Left colon (tissue), 2 donors: Measurements from ENCODE around the gene UBA3. TPM values are rescaled to one million over a fixed set of nuclear protein-coding genes. Genes with fewer than 3 reads are reported as not detected.
A peak's percentile ranks its signal among the peaks of the same experiment; 100 is the strongest.

Experiments used
- ATAC-seq: fragments of 200-7000 bp; cut with Tn5 transposase; one replicate; pipeline ENCODE4 v1.9.1; 2020; ENCODE audit warnings: mild to moderate bottlenecking, moderate library complexity
- DNase-seq, 2 donors: peaks; one replicate each; pipeline ENCODE4 v3.0.0-alpha.2; 2020
- intact Hi-C, 2 donors: fragments of 100-400 bp; cut with DNase I in 1 of 2; cut with micrococcal nuclease in 1 of 2; formaldehyde crosslinking; loops; one replicate each; pipeline versions ENCODE4 v1.11.2 to v1.14.0; 2022; cut with DNase I, micrococcal nuclease
- total RNA-seq, 2 donors: library from RNA; stranded (reverse); fragmentation: NEBNext Ultra II Directional; extraction: Animal tissue kit (Norgen Biotek cat#: 25700); gene quantifications; one replicate each; pipeline ENCODE4 v1.2.1, GENCODE V29; 2021
- donor health status: DM: no; HTN: no; CAD: no.
- donor health status: DM: yes; HTN: yes; CAD: no.

Gene UBA3
- total RNA-seq, 2 donors from 2014 or later = 46.7 to 47.6 TPM

- DNase-seq (no peak), ATAC-seq (no peak)
- intact Hi-C loops = no loop called here
These were observed 2.2 kb upstream of the UBA3 start for GRCh38 chr3:69082361-69082760.

DNA sequence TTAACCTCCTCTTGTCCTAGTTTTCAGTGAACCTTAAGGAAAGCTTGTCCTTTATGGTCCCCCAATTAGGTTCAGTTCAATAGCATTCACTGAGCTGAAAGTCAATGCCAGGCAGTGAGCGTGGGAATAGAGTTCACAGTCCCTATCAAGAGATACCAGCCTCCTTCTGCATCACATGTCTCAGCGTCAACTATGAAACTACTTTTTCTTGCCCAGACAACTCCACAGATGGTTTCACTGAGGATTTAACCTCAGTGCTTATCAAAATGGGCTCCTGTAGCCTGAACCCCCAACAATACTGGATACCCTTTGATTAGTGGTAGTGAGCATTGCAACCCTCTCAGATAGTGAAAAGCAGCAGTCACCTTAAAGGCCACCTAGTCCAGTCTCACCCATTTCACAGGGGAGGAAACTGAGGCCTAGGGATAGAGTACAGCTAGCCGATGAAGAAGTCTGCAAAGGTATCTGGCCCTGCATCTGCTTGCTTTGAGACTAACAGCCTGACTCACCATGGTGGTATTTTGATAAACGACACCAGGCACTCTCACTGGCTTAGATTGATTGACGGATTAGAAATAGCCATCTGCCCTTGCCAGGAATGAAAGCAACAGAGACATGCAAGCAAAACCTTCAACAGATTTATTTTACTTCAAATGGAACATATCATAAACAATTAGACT is 1.6 kb upstream of the UBA3 start:
- DNase-seq = no peak
- intact Hi-C loops = no loop called here
- ATAC-seq = no peak

- intact Hi-C loops = no loop called here
- peak in 1 of 2 donors; percentile 45 for DNase-seq
- peak; percentile 60 for ATAC-seq
These were observed 651 bp downstream of the UBA3 start for GRCh38 chr3:69079269-69080159.

DNA sequence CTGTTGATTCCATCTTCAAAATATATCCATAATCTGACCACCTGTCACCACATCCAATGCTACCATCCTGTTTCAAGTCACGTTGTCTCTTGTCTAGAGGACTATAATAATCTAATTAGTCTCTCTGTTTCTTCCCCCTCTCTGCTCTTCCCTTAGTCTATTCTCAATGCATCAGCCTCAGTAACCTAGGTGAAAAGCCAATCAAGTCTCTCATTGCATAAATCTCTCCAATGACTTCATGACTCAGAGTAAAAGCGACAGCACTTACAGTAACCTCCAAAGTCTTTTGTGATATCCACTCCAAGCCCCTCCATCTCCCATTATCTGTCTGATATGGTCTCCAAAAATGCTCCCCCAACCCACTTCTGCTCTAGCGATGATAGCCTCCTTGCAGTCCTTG is 7.2 kb downstream of the UBA3 start:
- ATAC-seq (no peak), DNase-seq (no peak)
- intact Hi-C loops = no loop called here

DNA sequence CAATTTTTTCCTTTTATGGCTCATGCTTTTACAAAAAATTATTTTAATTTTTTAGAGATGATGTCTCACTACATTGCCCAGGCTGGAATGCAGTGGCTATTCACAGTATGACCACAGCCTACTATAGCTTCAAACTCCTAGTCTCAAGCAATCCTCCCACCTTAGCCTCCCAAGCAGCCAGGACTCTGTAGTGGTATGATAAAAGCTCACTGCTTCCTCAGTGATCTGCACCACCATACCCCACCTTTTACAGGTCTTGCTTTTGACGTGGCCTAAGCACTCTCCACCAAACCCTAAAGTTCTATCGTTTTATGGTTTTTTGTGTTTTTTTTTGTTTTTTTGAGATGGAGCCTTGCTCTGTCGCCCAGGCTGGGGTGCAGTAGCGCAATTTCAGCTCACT is 14.0 kb downstream of the UBA3 start:
- ATAC-seq = no peak
- no peak for DNase-seq
- intact Hi-C loops = no loop called here

DNA sequence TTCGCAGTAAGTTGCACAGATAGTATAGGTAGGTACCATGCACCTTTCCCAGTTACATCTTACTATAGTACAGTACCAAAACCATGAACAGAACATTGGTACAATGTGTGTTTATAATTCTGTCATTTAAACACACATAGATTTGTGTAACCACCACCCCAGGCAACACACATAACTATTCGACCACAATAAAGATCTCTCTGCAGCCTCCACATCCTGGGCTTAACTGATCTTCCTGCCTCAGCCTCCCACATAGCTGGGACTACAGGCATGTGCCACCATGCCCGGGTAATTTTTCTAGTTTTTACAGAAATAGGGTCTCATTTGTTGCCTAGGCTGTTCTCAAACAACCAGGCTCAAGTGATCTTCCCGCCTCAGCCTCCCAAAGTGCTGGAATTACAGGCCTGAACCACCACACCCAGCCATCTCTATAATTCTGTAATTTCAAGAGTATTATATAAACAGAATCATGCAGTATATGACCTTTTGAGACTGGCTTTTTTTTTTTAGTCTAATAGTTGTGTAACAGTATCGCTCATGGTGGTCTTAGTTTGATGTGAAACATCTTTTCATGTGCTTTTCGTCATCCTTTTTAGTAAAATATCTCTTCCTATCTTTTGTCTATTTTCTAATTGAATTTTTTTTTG is 14.7 kb downstream of the UBA3 start:
- DNase-seq (no peak), ATAC-seq (no peak)
- intact Hi-C loops = no loop called here

DNA sequence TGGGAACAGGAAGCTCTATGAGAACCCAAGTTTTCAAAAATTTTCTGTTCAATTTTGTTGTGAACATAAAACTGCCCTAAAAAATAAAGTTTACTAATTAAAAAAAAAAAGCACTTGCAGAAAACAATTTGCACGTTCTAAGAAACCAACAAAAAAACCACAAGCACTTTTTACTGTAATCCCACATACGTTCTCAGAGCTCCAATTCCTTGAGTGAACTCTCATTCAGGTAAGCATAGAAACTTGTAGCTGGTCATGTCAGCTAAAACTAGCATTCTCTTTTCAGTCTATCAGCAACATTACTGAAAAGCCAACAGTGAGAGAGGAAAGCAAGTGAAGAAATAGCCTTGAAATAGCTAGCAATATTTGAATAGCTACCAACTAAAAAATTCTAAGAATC is 16.5 kb downstream of the UBA3 start:
- no peak for ATAC-seq
- intact Hi-C loops = no loop called here

GRCh38 chr3:69059688-69060087 is 20.5 kb downstream of the UBA3 start:
- ATAC-seq = no peak
- no peak for DNase-seq
- intact Hi-C loops = no loop called here

More for the DNA sequence above, 16.5 kb downstream of the UBA3 start:
- DNase-seq = no peak

DNA sequence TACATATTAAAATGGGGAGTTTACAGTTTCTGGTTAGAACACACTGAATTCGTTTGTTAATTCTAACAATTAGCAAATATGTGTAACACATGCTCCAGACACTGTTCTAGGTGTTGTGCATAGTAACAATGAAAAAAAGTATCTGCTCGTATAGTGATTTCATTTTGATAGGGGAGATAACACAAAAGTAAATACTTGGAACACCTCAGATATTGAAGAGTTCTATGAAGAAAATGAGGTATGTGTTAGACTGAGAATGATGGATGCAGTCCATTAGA is 21.3 kb downstream of the UBA3 start:
- intact Hi-C loops = no loop called here
- no peak for DNase-seq

DNA sequence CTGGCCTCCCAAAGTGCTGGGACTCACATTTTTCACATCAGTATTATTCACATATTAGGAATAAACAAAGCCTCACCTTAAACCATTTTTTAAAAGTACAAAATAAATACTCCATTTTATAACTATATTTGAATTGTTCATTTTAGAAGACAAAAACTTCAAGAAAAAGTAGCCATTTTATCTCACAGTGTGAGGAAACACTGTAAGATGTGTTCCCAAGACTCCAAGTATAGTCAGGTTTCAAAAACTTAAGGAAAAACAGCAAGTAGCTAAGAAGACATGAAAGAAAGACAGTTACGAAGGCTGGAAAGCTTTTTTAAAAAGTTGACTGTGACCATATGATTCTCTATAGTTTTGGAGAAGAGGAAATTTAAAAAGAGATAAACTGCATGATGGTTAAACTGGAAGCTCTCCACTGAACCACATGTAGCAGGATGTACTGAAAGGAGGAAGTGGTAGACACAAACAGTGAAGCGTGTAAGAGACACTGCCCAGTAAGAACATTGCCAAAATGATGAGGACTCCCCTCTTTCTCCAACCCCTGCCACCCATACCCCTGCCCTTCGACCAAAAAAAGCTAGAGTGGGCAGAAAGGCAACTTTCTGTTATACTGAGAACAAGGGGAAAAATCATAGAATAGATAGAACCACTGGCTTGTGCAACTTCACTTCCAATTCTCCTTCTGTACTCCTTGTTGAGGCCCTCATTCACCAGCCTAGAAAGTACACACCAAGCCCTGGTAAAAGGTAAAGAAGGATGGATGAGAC is 21.8 kb downstream of the UBA3 start:
- ATAC-seq (no peak), DNase-seq (no peak)
- intact Hi-C loops = no loop called here

More for the DNA sequence above, 21.3 kb downstream of the UBA3 start:
- ATAC-seq = no peak

GRCh38 chr3:69052472-69052898 is 27.7 kb downstream of the UBA3 start:
- no peak for DNase-seq
- no peak for ATAC-seq
- intact Hi-C loops = no loop called here

- DNase-seq (peak; percentile 98 to 99), ATAC-seq (peak; percentile 93)
- intact Hi-C loops = no loop called here
These were observed 28.3 kb downstream of the UBA3 start, which contains the start of gene TMF1 for GRCh38 chr3:69051756-69052471. Gene TMF1, minus strand, starts transcription at chr3:69052333. Its CDS starts 247 bp downstream, at chr3:69052086.

GRCh38 chr3:69048990-69049389 is 31.2 kb downstream of the UBA3 start:
- no peak for ATAC-seq
- intact Hi-C loops = no loop called here
- no peak for DNase-seq

GRCh38 chr3:69044608-69045007 is 35.6 kb downstream of the UBA3 start:
- DNase-seq (no peak), ATAC-seq (no peak)
- intact Hi-C loops = no loop called here

- intact Hi-C loops = no loop called here
- no peak for ATAC-seq
- DNase-seq = no peak
These were observed 46.7 kb downstream of the UBA3 start for GRCh38 chr3:69033470-69033869.

DNA sequence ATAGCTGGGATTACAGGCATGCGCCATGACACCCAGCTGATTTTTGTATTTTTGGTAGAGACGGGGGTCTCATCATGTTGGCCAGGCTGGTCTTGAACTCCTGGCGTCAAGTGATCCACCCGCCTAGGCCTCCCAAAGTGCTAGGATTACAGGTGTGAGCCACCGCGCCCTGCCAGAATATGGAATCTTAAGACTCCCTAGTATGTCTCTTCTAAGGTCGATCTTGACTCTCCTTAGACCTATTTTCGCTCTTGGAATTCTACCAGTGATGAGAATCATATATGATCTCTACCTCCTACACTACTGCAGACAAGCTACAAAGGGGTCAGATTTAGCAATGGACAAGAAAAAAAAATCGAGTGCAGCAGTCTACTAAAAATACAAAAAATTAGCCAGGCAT is 47.4 kb downstream of the UBA3 start:
- intact Hi-C loops = no loop called here
- DNase-seq (no peak), ATAC-seq (no peak)

- no peak for ATAC-seq
- intact Hi-C loops = no loop called here
- DNase-seq = no peak
These were observed 48.0 kb downstream of the UBA3 start for GRCh38 chr3:69032142-69032541.

DNA sequence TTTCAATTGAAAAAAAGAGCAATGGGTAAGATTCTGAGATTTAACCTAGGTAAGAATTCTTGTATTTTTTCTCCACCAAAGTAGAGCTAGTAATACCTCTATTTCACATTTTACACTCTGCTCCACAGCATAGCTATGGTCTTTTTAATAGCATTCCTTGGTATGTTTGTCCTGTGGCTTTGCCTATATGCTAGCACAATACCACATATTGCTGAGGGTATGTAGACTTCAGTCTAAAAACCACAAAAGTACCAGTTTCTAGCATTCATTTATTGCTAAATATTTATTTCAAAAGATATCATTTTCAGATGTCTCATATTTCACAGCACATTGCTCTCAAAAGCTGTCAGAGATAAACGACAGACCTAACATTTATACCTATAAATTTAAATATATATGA is 48.5 kb downstream of the UBA3 start:
- ATAC-seq = no peak
- intact Hi-C loops = no loop called here
- no peak for DNase-seq

GRCh38 chr3:69020857-69021256 is 59.3 kb downstream of the UBA3 start:
- ATAC-seq (no peak), DNase-seq (no peak)
- intact Hi-C loops = no loop called here
